GM10248 (cell line): ENCODE results near the gene SLC4A8.

Experiments
- CTCF ChIA-PET: fragments of 300-600 bp; sonication (Branson Sonifier 250); formaldehyde crosslinking; extraction: SDS; loops from one replicate; lab custom pipeline; 2021; ENCODE audit warnings: antibody characterized with exemption; lab: Yijun Ruan, JAX
- POLR2A ChIA-PET: fragments of 350-650 bp; sonication (Branson Sonifier 250); formaldehyde crosslinking; extraction: SDS; loops from one replicate; lab custom pipeline; 2020; ENCODE audit warnings: antibody characterized with exemption; lab: Yijun Ruan, JAX
- DNase-seq: peaks from one replicate; pipeline ENCODE4 v3.0.0; 2012; ENCODE audit errors: extremely low spot score
- CTCF ChIP-seq: IDR thresholded peaks from 2 replicates; pipeline ENCODE4 v1.5.1; 2012; ENCODE audit warnings: mild to moderate bottlenecking, low read depth; ENCODE audit errors: extremely low read depth, missing control alignments, control extremely low read depth

The SLC4A8 gene

DNA sequence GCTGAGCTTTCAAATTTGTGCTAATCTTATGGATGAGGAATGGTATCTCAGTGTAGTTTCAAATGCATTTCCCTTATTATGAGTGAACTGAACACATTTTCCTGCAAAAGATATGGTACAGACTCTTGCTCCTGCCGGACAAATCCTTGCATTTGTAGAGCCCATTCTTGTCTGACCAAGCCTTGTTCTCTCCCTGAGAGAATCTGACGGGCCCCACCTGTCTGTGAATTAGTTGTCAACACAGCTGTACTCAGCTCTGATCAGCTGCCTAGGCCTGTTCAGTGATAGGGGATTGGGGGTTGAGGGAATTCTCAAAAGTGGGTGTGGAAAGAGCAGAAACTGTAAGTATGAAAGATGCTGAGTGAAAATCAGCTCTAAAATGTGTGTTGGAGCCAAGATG, 123.6 kb downstream of the SLC4A8 start:
- no peak for TF ChIP-seq CTCF
- CTCF ChIA-PET, result interaction anchor here (2.3 kb wide), 1 partner anchor 17 kb away, joined by 12 read pairs; no protein-coding TSS in a partner anchor

DNA sequence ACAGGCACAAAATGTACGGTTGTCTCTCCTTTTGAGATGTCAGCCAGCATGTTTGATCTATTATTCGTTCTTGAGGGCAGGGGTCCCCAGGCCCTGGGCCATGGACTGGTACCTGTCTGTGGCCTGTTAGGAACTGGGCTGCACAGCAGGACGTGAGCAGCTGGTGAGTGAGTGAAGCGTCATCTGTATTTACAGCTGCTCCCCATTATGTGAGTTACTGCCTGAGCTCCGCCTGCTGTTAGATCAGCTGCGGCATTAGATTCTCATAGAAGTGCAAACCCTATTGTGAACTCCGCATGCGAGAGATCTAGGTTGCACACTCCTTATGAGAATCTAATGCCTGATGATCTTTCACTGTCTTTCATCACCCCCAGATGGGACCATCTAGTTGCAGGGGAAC, 125.0 kb downstream of the SLC4A8 start:
- no peak for DNase-seq
- ChIA-PET CTCF (interaction anchor here (1.0 to 1.4 kb wide), 4 partner anchors 10 to 130 kb away, joined by 3 to 4 read pairs (median 4); no protein-coding TSS in a partner anchor), POLR2A (no interaction called here)
- TF ChIP-seq CTCF, result no peak

More for the DNA sequence above, 123.6 kb downstream of the SLC4A8 start:
- no peak for DNase-seq
- POLR2A ChIA-PET, result no interaction called here
